GM23248 (cell line): ENCODE results near the gene RHNO1.

ENCODE experiments used
- EZH2 ChIP-seq: fragments of 200-600 bp; sonication (generic); IDR thresholded peaks from 2 replicates; pipeline ENCODE4 v1.6.1; 2018; ENCODE audit warnings: antibody characterized with exemption, mild to moderate bottlenecking; ENCODE audit not compliant: insufficient read depth, poor library complexity, severe bottlenecking
- EZH2phosphoT487 ChIP-seq: fragments of 200-600 bp; sonication (generic); IDR thresholded peaks from 2 replicates; pipeline ENCODE4 v1.6.1; 2018; ENCODE audit warnings: antibody characterized with exemption, moderate library complexity, mild to moderate bottlenecking, low read depth; ENCODE audit not compliant: insufficient read depth

- TF ChIP-seq EZH2 (no peak), EZH2phosphoT487 (no peak)
These were observed 18.5 kb downstream of the RHNO1 start for GRCh38 chr12:2895511-2895910.
